GM23338 (cell line): ENCODE data around the gene FAHD1. TPM values are rescaled to one million over a fixed set of nuclear protein-coding genes. Genes with fewer than 3 reads are reported as not detected.

Experiments
- ATAC-seq: fragments of 200-7000 bp; cut with Tn5 transposase; 3 replicates; pipeline ENCODE4 v1.9.1; 2020
- DNase-seq: peaks from one replicate; pipeline ENCODE4 v3.0.0-alpha.2; 2015; ENCODE audit warnings: low spot score
- H2AFZ ChIP-seq: fragments of 200-600 bp; sonication (generic); 2 replicates; pipeline ENCODE4 v1.8.0; 2016; ENCODE audit warnings: antibody characterized with exemption, mild to moderate bottlenecking, moderate library complexity
- H3F3A ChIP-seq: fragments of 200-600 bp; sonication (generic); replicated peaks from 2 replicates; pipeline ENCODE4 v1.8.0; 2017; ENCODE audit warnings: antibody characterized with exemption, mixed run types, low read depth
- H3K27ac ChIP-seq: fragments of 200-600 bp; sonication (generic); 2 replicates; pipeline ENCODE4 v1.6.1; 2016; ENCODE audit warnings: low read depth
- H3K27me3 ChIP-seq: fragments of 200-600 bp; sonication (generic); 2 replicates; pipeline ENCODE4 v1.8.0; 2016; ENCODE audit warnings: mild to moderate bottlenecking, mixed run types, moderate library complexity; ENCODE audit not compliant: insufficient read depth
- H3K36me3 ChIP-seq: fragments of 200-600 bp; sonication (generic); 2 replicates; pipeline ENCODE4 v1.8.0; 2016; ENCODE audit warnings: mild to moderate bottlenecking; ENCODE audit not compliant: insufficient read depth
- H3K4me1 ChIP-seq: fragments of 200-600 bp; sonication (generic); 2 replicates; pipeline ENCODE4 v1.8.0; 2016; ENCODE audit warnings: mild to moderate bottlenecking, moderate library complexity; ENCODE audit not compliant: insufficient read depth
- H3K4me2 ChIP-seq: fragments of 200-600 bp; sonication (generic); 2 replicates; pipeline ENCODE4 v1.7.1; 2017; ENCODE audit warnings: mixed run types
- H3K4me3 ChIP-seq: fragments of 200-600 bp; sonication (generic); 2 replicates; pipeline ENCODE4 v1.6.1; 2016; ENCODE audit warnings: mixed run types
- H3K79me2 ChIP-seq: fragments of 200-600 bp; sonication (generic); replicated peaks from 2 replicates; pipeline ENCODE4 v1.8.0; 2017; ENCODE audit warnings: mild to moderate bottlenecking; ENCODE audit not compliant: insufficient read depth
- H3K9me2 ChIP-seq: fragments of 200-600 bp; sonication (generic); 2 replicates; pipeline ENCODE4 v1.8.0; 2017; ENCODE audit not compliant: insufficient read depth
- H4K20me1 ChIP-seq: fragments of 200-600 bp; sonication (generic); replicated peaks from 2 replicates; pipeline ENCODE4 v1.8.0; 2017; ENCODE audit warnings: mild to moderate bottlenecking; ENCODE audit not compliant: insufficient read depth
- H3K27ac Mint-ChIP-seq: 2 replicates; pipeline ENCODE4 v1.8.0; 2020; ENCODE audit warnings: inconsistent platforms, mild to moderate bottlenecking, moderate library complexity, mixed read lengths
- H3K27me3 Mint-ChIP-seq: 3 replicates; pipeline ENCODE4 v1.8.0; 2022; ENCODE audit warnings: low read depth, mild to moderate bottlenecking, moderate library complexity, mixed read lengths, inconsistent platforms; ENCODE audit not compliant: insufficient read depth, poor library complexity
- H3K36me3 Mint-ChIP-seq: 3 replicates; pipeline ENCODE4 v1.8.0; 2021; ENCODE audit warnings: low read depth, mild to moderate bottlenecking, inconsistent platforms, moderate library complexity, mixed read lengths
- H3K4me1 Mint-ChIP-seq: 3 replicates; pipeline ENCODE4 v1.8.0; 2020; ENCODE audit warnings: mild to moderate bottlenecking, inconsistent platforms, mixed read lengths
- H3K4me3 Mint-ChIP-seq: 3 replicates; pipeline ENCODE4 v1.8.0; 2021; ENCODE audit warnings: moderate library complexity, mild to moderate bottlenecking, inconsistent platforms, mixed read lengths
- H3K9me3 Mint-ChIP-seq: 3 replicates; pipeline ENCODE4 v1.8.0; 2020; ENCODE audit warnings: moderate library complexity, mild to moderate bottlenecking, inconsistent platforms, mixed read lengths
- CREB1 ChIP-seq: fragments of 250-450 bp; sonication (Bioruptor Pico); IDR thresholded peaks from 2 replicates; pipeline ENCODE4 v1.5.0; 2020; ENCODE audit warnings: low read depth, mild to moderate bottlenecking, moderate library complexity
- EZH2 ChIP-seq: fragments of 200-600 bp; sonication (generic); IDR thresholded peaks from one replicate; pipeline ENCODE4 v1.8.0; 2017; ENCODE audit warnings: antibody characterized with exemption, mild to moderate bottlenecking, low read depth; ENCODE audit not compliant: unreplicated experiment
- EZH2phosphoT487 ChIP-seq: fragments of 200-600 bp; sonication (generic); IDR thresholded peaks from one replicate; pipeline ENCODE4 v1.8.1; 2018; ENCODE audit warnings: antibody characterized with exemption; ENCODE audit not compliant: unreplicated experiment
- JUNB ChIP-seq: IDR thresholded peaks from one replicate; pipeline ENCODE4 v1.6.1; 2016; ENCODE audit warnings: antibody characterized with exemption; ENCODE audit not compliant: unreplicated experiment
- NANOG ChIP-seq: IDR thresholded peaks from 2 replicates; pipeline ENCODE4 v1.6.1; 2016; ENCODE audit warnings: antibody characterized with exemption, borderline replicate concordance
- STAT1 ChIP-seq: IDR thresholded peaks from one replicate; pipeline ENCODE4 v1.6.1; 2016; ENCODE audit warnings: antibody characterized with exemption; ENCODE audit not compliant: unreplicated experiment
- polyA plus RNA-seq: library from polyadenylated mRNA; unstranded; fragments of >200 nt; fragmentation: Nextera tagmentation; extraction: Ambion mirVana; gene quantifications from 2 replicates; pipeline ENCODE4 v1.2.1, GENCODE V29; 2016
- total RNA-seq: library from RNA; depleted of rRNA; stranded (reverse); fragments of >200 nt; shearing (Covaris generic); gene quantifications from 2 replicates; pipeline ENCODE4 v1.2.3, GENCODE V29; 2014
- TF ChIP-seq, protein P1 (sequence below), 2 experiments: fragments of 200-600 bp in 1 of 2; sonication (generic) in 1 of 2; conservative IDR thresholded peaks; 2 replicates each; pipeline versions ENCODE4 v1.5.1 to v1.6.1; 2016 to 2017; ENCODE audit warnings: antibody characterized with exemption in 2 of 2, low read depth in 2 of 2, mild to moderate bottlenecking in 2 of 2, moderate library complexity in 1 of 2
- TF ChIP-seq, protein P2 (sequence below): fragments of 250-450 bp; sonication (Bioruptor Pico); IDR thresholded peaks from 2 replicates; pipeline ENCODE4 v1.5.0; 2020; ENCODE audit warnings: mild to moderate bottlenecking, moderate library complexity

FAHD1 gene
- total and polyA plus RNA-seq, 2 experiments from 2014 or later, result 21.0 to 23.9 TPM

- no peak overlapping the region for H3K27ac Mint-ChIP-seq
- peaks cover 4% of the 10 kb centered on the region for H3K27me3 Mint-ChIP-seq
- H3K4me1 Mint-ChIP-seq, result no peaks in the 10 kb centered on the region
- Histone ChIP-seq H4K20me1 (no peaks in the 10 kb centered on the region; the same call in 1 of the 2 replicates), H3K27ac (no peak overlapping the region), H2AFZ (no peak overlapping the region), H3K79me2 (no peaks in the 10 kb centered on the region; the same call in 1 of the 2 replicates), H3K4me1 (no peaks in the 10 kb centered on the region), H3K27me3 (no peaks in the 10 kb centered on the region), H3K4me2 (no peak overlapping the region), H3K9me2 (no peaks in the 10 kb centered on the region), H3K36me3 (no peaks in the 10 kb centered on the region), H3F3A (no peaks in the 10 kb centered on the region; the same call in 1 of the 2 replicates), H3K4me3 (no peak overlapping the region)
- peaks cover 6% of the 10 kb centered on the region; the same call in 2 of the 3 replicates for H3K36me3 Mint-ChIP-seq
- DNase-seq (no peak), ATAC-seq (no peak)
- no peak overlapping the region for H3K4me3 Mint-ChIP-seq
- TF ChIP-seq JUNB (no peak), EZH2 (no peak), CREB1 (no peak), EZH2phosphoT487 (no peak), NANOG (no peak), STAT1 (no peak)
- TF ChIP-seq, protein P1, sequence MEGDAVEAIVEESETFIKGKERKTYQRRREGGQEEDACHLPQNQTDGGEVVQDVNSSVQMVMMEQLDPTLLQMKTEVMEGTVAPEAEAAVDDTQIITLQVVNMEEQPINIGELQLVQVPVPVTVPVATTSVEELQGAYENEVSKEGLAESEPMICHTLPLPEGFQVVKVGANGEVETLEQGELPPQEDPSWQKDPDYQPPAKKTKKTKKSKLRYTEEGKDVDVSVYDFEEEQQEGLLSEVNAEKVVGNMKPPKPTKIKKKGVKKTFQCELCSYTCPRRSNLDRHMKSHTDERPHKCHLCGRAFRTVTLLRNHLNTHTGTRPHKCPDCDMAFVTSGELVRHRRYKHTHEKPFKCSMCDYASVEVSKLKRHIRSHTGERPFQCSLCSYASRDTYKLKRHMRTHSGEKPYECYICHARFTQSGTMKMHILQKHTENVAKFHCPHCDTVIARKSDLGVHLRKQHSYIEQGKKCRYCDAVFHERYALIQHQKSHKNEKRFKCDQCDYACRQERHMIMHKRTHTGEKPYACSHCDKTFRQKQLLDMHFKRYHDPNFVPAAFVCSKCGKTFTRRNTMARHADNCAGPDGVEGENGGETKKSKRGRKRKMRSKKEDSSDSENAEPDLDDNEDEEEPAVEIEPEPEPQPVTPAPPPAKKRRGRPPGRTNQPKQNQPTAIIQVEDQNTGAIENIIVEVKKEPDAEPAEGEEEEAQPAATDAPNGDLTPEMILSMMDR (conservative IDR thresholded peaks at IDR 0.05; ENCODE audit: low read depth in 2 of 2), result no peak
- TF ChIP-seq, protein P2, sequence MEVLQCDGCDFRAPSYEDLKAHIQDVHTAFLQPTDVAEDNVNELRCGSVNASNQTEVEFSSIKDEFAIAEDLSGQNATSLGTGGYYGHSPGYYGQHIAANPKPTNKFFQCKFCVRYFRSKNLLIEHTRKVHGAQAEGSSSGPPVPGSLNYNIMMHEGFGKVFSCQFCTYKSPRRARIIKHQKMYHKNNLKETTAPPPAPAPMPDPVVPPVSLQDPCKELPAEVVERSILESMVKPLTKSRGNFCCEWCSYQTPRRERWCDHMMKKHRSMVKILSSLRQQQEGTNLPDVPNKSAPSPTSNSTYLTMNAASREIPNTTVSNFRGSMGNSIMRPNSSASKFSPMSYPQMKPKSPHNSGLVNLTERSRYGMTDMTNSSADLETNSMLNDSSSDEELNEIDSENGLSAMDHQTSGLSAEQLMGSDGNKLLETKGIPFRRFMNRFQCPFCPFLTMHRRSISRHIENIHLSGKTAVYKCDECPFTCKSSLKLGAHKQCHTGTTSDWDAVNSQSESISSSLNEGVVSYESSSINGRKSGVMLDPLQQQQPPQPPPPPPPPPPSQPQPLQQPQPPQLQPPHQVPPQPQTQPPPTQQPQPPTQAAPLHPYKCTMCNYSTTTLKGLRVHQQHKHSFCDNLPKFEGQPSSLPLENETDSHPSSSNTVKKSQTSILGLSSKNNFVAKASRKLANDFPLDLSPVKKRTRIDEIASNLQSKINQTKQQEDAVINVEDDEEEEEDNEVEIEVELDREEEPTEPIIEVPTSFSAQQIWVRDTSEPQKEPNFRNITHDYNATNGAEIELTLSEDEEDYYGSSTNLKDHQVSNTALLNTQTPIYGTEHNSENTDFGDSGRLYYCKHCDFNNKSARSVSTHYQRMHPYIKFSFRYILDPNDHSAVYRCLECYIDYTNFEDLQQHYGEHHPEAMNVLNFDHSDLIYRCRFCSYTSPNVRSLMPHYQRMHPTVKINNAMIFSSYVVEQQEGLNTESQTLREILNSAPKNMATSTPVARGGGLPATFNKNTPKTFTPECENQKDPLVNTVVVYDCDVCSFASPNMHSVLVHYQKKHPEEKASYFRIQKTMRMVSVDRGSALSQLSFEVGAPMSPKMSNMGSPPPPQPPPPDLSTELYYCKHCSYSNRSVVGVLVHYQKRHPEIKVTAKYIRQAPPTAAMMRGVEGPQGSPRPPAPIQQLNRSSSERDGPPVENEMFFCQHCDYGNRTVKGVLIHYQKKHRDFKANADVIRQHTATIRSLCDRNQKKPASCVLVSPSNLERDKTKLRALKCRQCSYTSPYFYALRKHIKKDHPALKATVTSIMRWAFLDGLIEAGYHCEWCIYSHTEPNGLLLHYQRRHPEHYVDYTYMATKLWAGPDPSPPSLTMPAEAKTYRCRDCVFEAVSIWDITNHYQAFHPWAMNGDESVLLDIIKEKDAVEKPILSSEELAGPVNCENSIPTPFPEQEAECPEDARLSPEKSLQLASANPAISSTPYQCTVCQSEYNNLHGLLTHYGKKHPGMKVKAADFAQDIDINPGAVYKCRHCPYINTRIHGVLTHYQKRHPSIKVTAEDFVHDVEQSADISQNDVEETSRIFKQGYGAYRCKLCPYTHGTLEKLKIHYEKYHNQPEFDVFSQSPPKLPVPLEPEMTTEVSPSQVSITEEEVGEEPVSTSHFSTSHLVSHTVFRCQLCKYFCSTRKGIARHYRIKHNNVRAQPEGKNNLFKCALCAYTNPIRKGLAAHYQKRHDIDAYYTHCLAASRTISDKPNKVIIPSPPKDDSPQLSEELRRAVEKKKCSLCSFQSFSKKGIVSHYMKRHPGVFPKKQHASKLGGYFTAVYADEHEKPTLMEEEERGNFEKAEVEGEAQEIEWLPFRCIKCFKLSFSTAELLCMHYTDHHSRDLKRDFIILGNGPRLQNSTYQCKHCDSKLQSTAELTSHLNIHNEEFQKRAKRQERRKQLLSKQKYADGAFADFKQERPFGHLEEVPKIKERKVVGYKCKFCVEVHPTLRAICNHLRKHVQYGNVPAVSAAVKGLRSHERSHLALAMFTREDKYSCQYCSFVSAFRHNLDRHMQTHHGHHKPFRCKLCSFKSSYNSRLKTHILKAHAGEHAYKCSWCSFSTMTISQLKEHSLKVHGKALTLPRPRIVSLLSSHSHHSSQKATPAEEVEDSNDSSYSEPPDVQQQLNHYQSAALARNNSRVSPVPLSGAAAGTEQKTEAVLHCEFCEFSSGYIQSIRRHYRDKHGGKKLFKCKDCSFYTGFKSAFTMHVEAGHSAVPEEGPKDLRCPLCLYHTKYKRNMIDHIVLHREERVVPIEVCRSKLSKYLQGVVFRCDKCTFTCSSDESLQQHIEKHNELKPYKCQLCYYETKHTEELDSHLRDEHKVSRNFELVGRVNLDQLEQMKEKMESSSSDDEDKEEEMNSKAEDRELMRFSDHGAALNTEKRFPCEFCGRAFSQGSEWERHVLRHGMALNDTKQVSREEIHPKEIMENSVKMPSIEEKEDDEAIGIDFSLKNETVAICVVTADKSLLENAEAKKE, result no peak
- H3K9me3 Mint-ChIP-seq, result no peaks in the 10 kb centered on the region
These were observed 10.4 kb upstream of the FAHD1 start for GRCh38 chr16:1816396-1817275.
